ENCODE data around the gene FNDC3B.

DNA sequence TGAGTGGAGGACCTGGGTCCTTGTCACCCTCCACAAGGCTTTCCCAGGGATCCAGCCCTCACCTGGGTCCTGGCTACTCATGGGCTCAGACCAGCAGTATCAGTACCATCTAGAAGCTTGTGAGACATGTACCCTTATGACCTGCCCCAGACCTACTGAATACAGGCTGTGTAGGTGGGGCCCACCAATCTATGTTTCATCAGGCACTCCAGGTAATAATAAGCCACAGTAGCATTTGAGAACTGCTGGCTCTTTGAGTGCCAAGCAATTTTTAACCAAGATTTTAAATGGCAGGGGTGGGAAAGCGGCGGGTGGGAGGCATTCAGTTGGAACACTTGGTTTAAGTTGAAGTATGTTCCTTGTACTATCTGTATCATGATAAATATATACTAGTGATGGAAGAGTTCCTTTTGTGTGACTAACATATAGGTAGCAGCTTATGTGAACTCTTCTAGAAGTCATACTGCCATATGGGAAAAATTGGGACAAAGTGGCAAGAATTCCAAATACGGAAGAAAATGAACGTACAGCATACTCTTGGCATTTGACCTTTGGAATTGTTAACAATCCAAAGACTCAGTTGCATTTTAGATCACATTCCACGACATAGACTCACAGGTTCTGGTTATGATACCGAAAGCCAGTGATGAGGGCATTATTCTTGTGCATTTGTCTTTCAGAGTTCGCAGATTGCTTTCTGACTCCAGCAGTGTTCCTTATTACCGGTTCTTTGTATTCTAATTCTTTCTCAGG is 218.4 kb downstream of the FNDC3B start:
- TF ChIP-seq FOXA1 (IDR thresholded peaks at IDR 0.05) (no peak), SP1 (IDR thresholded peaks at IDR 0.05) (no peak), HNF4G (IDR thresholded peaks at IDR 0.05) (no peak), GABPA (IDR thresholded peaks at IDR 0.05 in 1 of 2, conservative IDR thresholded peaks at IDR 0.05 in 1 of 2) (no peak), HNF4A (conservative IDR thresholded peaks at IDR 0.05) (no peak), TAF1 (conservative IDR thresholded peaks at IDR 0.05) (no peak), RAD21 (IDR thresholded peaks at IDR 0.05) (no peak), EGR1 (IDR thresholded peaks at IDR 0.05; ENCODE audit: low read depth in 2 of 2) (no peak), JUND (IDR thresholded peaks at IDR 0.05) (no peak)
- TF ChIP-seq, protein P1, sequence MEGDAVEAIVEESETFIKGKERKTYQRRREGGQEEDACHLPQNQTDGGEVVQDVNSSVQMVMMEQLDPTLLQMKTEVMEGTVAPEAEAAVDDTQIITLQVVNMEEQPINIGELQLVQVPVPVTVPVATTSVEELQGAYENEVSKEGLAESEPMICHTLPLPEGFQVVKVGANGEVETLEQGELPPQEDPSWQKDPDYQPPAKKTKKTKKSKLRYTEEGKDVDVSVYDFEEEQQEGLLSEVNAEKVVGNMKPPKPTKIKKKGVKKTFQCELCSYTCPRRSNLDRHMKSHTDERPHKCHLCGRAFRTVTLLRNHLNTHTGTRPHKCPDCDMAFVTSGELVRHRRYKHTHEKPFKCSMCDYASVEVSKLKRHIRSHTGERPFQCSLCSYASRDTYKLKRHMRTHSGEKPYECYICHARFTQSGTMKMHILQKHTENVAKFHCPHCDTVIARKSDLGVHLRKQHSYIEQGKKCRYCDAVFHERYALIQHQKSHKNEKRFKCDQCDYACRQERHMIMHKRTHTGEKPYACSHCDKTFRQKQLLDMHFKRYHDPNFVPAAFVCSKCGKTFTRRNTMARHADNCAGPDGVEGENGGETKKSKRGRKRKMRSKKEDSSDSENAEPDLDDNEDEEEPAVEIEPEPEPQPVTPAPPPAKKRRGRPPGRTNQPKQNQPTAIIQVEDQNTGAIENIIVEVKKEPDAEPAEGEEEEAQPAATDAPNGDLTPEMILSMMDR (IDR thresholded peaks at IDR 0.05; ENCODE audit: low read depth, low read length, missing input control) = no peak
- TF ChIP-seq, protein P2, sequence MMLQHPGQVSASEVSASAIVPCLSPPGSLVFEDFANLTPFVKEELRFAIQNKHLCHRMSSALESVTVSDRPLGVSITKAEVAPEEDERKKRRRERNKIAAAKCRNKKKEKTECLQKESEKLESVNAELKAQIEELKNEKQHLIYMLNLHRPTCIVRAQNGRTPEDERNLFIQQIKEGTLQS (IDR thresholded peaks at IDR 0.05) = no peak
- TF ChIP-seq, protein P3, sequence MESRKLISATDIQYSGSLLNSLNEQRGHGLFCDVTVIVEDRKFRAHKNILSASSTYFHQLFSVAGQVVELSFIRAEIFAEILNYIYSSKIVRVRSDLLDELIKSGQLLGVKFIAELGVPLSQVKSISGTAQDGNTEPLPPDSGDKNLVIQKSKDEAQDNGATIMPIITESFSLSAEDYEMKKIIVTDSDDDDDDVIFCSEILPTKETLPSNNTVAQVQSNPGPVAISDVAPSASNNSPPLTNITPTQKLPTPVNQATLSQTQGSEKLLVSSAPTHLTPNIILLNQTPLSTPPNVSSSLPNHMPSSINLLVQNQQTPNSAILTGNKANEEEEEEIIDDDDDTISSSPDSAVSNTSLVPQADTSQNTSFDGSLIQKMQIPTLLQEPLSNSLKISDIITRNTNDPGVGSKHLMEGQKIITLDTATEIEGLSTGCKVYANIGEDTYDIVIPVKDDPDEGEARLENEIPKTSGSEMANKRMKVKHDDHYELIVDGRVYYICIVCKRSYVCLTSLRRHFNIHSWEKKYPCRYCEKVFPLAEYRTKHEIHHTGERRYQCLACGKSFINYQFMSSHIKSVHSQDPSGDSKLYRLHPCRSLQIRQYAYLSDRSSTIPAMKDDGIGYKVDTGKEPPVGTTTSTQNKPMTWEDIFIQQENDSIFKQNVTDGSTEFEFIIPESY (IDR thresholded peaks at IDR 0.05) = no peak
- TF ChIP-seq, protein P4, sequence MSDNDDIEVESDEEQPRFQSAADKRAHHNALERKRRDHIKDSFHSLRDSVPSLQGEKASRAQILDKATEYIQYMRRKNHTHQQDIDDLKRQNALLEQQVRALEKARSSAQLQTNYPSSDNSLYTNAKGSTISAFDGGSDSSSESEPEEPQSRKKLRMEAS (IDR thresholded peaks at IDR 0.05) = no peak
- TF ChIP-seq, protein P5, sequence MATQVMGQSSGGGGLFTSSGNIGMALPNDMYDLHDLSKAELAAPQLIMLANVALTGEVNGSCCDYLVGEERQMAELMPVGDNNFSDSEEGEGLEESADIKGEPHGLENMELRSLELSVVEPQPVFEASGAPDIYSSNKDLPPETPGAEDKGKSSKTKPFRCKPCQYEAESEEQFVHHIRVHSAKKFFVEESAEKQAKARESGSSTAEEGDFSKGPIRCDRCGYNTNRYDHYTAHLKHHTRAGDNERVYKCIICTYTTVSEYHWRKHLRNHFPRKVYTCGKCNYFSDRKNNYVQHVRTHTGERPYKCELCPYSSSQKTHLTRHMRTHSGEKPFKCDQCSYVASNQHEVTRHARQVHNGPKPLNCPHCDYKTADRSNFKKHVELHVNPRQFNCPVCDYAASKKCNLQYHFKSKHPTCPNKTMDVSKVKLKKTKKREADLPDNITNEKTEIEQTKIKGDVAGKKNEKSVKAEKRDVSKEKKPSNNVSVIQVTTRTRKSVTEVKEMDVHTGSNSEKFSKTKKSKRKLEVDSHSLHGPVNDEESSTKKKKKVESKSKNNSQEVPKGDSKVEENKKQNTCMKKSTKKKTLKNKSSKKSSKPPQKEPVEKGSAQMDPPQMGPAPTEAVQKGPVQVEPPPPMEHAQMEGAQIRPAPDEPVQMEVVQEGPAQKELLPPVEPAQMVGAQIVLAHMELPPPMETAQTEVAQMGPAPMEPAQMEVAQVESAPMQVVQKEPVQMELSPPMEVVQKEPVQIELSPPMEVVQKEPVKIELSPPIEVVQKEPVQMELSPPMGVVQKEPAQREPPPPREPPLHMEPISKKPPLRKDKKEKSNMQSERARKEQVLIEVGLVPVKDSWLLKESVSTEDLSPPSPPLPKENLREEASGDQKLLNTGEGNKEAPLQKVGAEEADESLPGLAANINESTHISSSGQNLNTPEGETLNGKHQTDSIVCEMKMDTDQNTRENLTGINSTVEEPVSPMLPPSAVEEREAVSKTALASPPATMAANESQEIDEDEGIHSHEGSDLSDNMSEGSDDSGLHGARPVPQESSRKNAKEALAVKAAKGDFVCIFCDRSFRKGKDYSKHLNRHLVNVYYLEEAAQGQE (IDR thresholded peaks at IDR 0.05) = no peak

All from liver (tissue), 3 donors.